GM12878 (cell line): ENCODE measurements around the gene CARHSP1.
A peak's percentile ranks its signal among the peaks of the same experiment; 100 is the strongest.

ENCODE experiments used
- CTCF ChIP-seq, 3 experiments: IDR thresholded peaks in 2 of 3; conservative IDR thresholded peaks in 1 of 3; 2 replicates each; pipeline ENCODE4 v1.5.1; 2011; ENCODE audit warnings: low read depth in 3 of 3, low read length in 3 of 3, mild to moderate bottlenecking in 3 of 3, control low read depth in 2 of 3, moderate library complexity in 2 of 3, inconsistent platforms in 1 of 3, mixed read lengths in 1 of 3; ENCODE audit not compliant: control insufficient read depth in 2 of 3, insufficient read depth in 1 of 3; ENCODE audit errors: extremely low read depth in 1 of 3
- MTA3 ChIP-seq: IDR thresholded peaks from 2 replicates; pipeline ENCODE4 v1.6.1; 2012; ENCODE audit warnings: low read length, inconsistent platforms, borderline replicate concordance
- TCF7 ChIP-seq: IDR thresholded peaks from 2 replicates; pipeline ENCODE4 v1.6.1; 2014; ENCODE audit warnings: antibody characterized with exemption, borderline replicate concordance
- TF ChIP-seq, protein P1 (sequence below): IDR thresholded peaks from 2 replicates; pipeline ENCODE4 v1.6.1; 2012; ENCODE audit warnings: low read depth, low read length, improper control_type of control experiment

DNA sequence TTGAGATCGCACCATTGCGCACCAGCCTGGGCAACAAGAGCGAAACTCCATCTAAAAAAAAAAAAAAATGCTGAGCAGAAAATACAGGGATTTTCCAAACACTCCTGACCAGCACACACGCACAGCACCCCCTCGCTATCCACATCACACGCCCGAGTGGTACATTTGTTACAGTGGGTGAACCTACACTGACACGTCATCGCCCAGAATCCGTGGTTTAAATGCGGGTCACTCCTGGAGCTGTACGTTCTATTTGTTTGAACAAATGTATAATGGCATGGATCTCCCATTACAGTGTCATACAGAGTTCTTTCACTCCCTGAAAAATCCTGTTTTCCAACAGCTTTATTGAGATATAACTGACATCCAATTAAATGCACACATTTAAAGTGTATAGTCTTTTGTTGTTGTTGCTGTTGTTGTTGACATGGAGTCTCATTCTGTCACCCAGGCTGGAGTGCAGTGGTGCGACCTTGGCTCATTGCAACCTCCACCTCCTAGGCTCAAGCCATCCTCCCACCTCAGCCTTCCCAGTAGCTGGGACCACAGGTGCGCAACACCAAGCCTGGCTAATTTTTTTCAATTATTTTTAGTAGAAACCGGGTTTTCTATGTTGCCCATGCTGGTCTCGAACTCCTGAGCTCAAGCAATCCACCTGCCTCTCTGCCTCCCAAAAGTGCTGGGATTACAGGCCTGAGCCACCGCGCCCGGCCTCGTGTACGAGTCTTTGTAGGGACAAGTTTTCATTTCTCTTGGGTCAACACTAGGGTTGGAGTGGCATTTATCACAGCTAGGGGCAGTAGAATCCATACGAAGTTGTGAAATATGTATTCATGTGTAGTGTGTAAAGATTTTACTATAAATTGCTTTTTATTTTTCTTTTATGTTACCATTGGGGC is 4.4 kb upstream of the CARHSP1 start:
- no peak for TF ChIP-seq TCF7
- TF ChIP-seq, protein P1, sequence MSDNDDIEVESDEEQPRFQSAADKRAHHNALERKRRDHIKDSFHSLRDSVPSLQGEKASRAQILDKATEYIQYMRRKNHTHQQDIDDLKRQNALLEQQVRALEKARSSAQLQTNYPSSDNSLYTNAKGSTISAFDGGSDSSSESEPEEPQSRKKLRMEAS: no peak
- TF ChIP-seq MTA3: no peak
- TF ChIP-seq CTCF (IDR thresholded peaks at IDR 0.05 in 2 of 3, conservative IDR thresholded peaks at IDR 0.05 in 1 of 3; ENCODE audit: control insufficient read depth in 2 of 3, extremely low read depth in 1 of 3, insufficient read depth in 1 of 3, low read depth in 3 of 3, low read length in 3 of 3): peak; percentile 5 to 34 (median 19); a peak in 3 of 6 replicates
